Stomach smooth muscle (tissue), 2 donors: Measurements from ENCODE around the gene C10orf143.
"Not testable (repeated sequence)": the region's sequence is repeated elsewhere in the genome, so short reads cannot be mapped to it uniquely, and the experiment has no call there.

ENCODE experiments used
- H3K27ac ChIP-seq: one replicate; pipeline ENCODE4 v1.7.0; 2013; ENCODE audit warnings: mild to moderate bottlenecking, low read length, inconsistent platforms
- H3K27me3 ChIP-seq, 2 donors: one replicate each; pipeline ENCODE4 v1.7.0; 2013; ENCODE audit warnings: low read length in 2 of 2; ENCODE audit not compliant: insufficient read depth in 2 of 2, control insufficient read depth in 1 of 2
- H3K36me3 ChIP-seq, 2 donors: one replicate each; pipeline ENCODE4 v1.7.0; 2013; ENCODE audit warnings: low read length in 2 of 2; ENCODE audit not compliant: control insufficient read depth in 2 of 2, insufficient read depth in 2 of 2
- H3K4me1 ChIP-seq: one replicate; pipeline ENCODE4 v1.7.0; 2013; ENCODE audit warnings: low read length; ENCODE audit not compliant: control insufficient read depth, insufficient read depth
- H3K4me3 ChIP-seq, 2 donors: one replicate each; pipeline ENCODE4 v1.7.0; 2013; ENCODE audit warnings: low read length in 2 of 2
- H3K9ac ChIP-seq, 2 donors: one replicate each; pipeline ENCODE4 v1.7.0; 2013; ENCODE audit warnings: low read length in 2 of 2, mild to moderate bottlenecking in 1 of 2
- H3K9me3 ChIP-seq, 2 donors: one replicate each; pipeline ENCODE4 v1.7.0; 2013; ENCODE audit warnings: low read length in 2 of 2; ENCODE audit not compliant: control insufficient read depth in 2 of 2
- donor health status: healthy.
- donor health status: Pancreatic carcinoma.

C10orf143 gene

GRCh38 chr10:130111113-130111851, 652 bp upstream of the C10orf143 start:
- Histone ChIP-seq H3K36me3 (no peaks in the 10 kb centered on the region), H3K9me3 (no peaks in the 10 kb centered on the region), H3K27me3 (no peaks in the 10 kb centered on the region), H3K27ac (peak overlapping the region; percentile 82), H3K4me1 (peaks cover 29% of the 10 kb centered on the region), H3K4me3 (peak overlapping the region; percentile 91 to 95), H3K9ac (peak overlapping the region; percentile 69 to 84)

DNA sequence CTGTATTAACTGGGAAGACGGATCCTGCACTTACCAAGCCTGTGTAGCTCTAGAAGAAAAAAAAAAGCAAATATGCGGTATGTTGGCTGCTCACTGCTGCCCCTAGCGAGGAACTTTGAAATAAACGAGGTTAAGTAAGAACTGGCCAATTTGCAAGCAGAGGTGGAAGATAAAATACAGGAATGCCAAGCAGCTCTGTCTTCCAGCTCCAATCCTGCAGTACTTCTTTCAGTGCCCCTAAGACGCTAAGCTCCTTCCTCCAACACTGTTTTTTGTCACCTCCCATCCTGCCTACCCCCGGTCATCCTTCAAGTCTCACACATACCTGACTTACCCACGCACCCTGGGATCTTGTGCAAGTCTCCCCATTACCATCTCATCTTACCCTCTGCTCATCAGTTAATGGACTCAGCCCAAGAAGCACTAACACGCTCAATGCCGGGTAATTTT, 809 bp downstream of the C10orf143 start:
- H3K27me3 ChIP-seq, result no peaks in the 10 kb centered on the region
- H3K36me3 ChIP-seq, result no peaks in the 10 kb centered on the region
- H3K4me1 ChIP-seq, result peaks cover 29% of the 10 kb centered on the region
- H3K9ac ChIP-seq, result peak overlapping the region; percentile 69 to 85
- H3K27ac ChIP-seq, result peak overlapping the region; percentile 82
- H3K4me3 ChIP-seq, result peak overlapping the region; percentile 91 to 95
- H3K9me3 ChIP-seq, result no peaks in the 10 kb centered on the region

- no peak overlapping the region for H3K27ac ChIP-seq
- no peaks in the 10 kb centered on the region for H3K9me3 ChIP-seq
- peak overlapping the region in 1 of 2 donors; percentile 69 for H3K9ac ChIP-seq
Observed at GRCh38 chr10:130108934-130109604, 1.6 kb downstream of the C10orf143 start.

DNA sequence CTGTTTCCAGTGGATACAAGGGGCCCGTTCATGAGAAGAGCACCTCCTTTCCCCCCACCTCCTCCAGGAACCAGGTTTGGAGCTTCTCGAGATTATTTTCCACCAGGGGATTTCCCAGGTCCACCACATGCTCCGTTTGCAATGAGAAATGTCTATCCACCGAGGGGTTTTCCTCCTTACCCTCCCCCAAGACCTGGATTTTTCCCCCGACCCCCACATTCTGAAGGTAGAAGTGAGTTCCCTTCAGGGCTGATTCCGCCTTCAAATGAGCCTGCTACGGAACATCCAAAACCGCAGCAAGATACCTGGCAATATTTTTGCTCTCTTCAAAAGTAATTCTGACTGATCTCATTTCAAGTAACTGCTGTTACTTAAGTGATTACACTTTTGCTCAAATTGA, 2.5 kb downstream of the C10orf143 start:
- H3K27ac ChIP-seq, H3K9me3 ChIP-seq: not testable (repeated sequence)

More at GRCh38 chr10:130108934-130109604, 1.6 kb downstream of the C10orf143 start:
- Histone ChIP-seq H3K36me3 (peaks cover under 1 to 1% of the 10 kb centered on the region in 2 donors), H3K4me1 (peaks cover 29% of the 10 kb centered on the region), H3K27me3 (no peaks in the 10 kb centered on the region), H3K4me3 (peak overlapping the region; percentile 91 to 95)

DNA sequence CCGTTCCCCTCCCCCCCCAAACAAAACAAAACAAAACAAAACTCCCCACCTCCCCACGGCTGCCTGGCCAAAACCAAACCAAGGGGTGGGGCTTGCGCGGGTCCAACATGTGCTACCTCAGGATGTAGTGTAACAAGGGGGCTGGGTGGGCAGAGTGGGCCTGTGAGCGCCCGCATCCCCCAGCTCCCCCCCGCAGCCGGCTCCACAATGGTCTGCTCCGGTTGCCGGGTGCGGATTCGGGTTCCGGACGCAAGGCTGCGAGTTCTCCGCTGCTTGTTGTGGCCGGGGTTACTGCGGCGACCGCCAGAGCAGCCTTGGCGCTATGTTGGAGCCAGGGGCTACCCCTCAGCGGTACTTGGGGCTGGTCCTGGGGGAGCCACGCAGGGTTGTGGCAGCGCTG, 4.9 kb downstream of the C10orf143 start:
- H3K27ac ChIP-seq, result no peak overlapping the region
- no peak overlapping the region for H3K4me3 ChIP-seq
- no peaks in the 10 kb centered on the region for H3K27me3 ChIP-seq
- no peaks in the 10 kb centered on the region for H3K9me3 ChIP-seq
- H3K36me3 ChIP-seq, result peaks cover 3 to 5% of the 10 kb centered on the region in 2 donors
- no peak overlapping the region for H3K9ac ChIP-seq
- H3K4me1 ChIP-seq, result peaks cover 15% of the 10 kb centered on the region

More for the DNA sequence above, 2.5 kb downstream of the C10orf143 start:
- not testable (repeated sequence) for H3K4me3 ChIP-seq, H3K9ac ChIP-seq, H3K36me3 ChIP-seq, H3K27me3 ChIP-seq
- H3K4me1 ChIP-seq, result peaks cover 29% of the 10 kb centered on the region

DNA sequence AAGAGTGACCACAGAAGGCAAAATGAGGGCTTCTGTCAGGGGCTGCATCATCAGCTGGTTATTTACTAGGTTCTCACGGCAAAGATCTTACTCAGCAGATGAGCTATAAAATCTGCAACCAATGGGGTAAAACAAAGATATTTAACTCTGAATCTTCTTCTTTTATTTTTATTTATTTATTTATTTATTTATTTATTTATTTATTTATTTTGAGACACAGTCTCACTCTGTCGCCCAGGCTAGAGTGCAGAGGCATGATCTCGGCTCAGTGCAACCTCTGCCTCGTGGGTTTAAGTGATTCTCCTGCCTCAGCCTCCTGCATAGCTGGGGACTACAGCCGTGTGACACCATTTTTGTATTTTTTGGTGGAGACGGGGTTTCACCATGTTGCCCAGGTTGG, 11.3 kb downstream of the C10orf143 start:
- Histone ChIP-seq H3K4me3 (no peak overlapping the region), H3K27ac (no peak overlapping the region), H3K9ac (no peak overlapping the region), H3K27me3 (no peaks in the 10 kb centered on the region), H3K4me1 (no peaks in the 10 kb centered on the region), H3K36me3 (peaks cover 3 to 5% of the 10 kb centered on the region in 2 donors), H3K9me3 (no peaks in the 10 kb centered on the region)

- H3K9ac ChIP-seq, H3K4me3 ChIP-seq: not testable (repeated sequence)
Observed at GRCh38 chr10:130090565-130090964, 20.1 kb downstream of the C10orf143 start.

GRCh38 chr10:130080461-130080814, 30.2 kb downstream of the C10orf143 start:
- Histone ChIP-seq H3K36me3 (peaks cover 5% of the 10 kb centered on the region in 2 donors), H3K27me3 (no peaks in the 10 kb centered on the region), H3K4me1 (no peaks in the 10 kb centered on the region), H3K27ac (no peak overlapping the region), H3K4me3 (no peak overlapping the region), H3K9me3 (no peaks in the 10 kb centered on the region), H3K9ac (no peak overlapping the region)

More at GRCh38 chr10:130090565-130090964, 20.1 kb downstream of the C10orf143 start:
- not testable (repeated sequence) for H3K36me3 ChIP-seq, H3K27ac ChIP-seq, H3K27me3 ChIP-seq, H3K4me1 ChIP-seq, H3K9me3 ChIP-seq

- no peaks in the 10 kb centered on the region for H3K4me1 ChIP-seq
- no peak overlapping the region for H3K27ac ChIP-seq
Observed at GRCh38 chr10:130079614-130080460, 30.8 kb downstream of the C10orf143 start.

DNA sequence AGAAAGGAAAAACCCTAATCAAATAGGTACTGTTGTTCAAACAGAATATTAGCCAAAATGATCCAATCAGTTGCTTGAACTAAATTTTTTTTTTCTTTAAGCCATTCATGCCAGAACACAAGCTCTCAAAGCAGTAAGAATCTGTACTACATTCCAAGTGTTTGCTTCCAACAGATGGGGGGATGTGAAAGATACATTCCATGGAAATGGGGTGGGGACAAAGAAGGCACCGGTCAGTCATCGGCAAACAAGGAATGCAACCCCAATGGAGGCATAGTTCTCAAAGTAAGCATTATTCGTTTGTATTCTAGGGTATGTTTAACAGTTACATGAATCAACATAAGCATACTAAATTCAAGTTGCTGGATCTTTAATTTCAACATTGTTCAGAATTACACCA, 32.5 kb downstream of the C10orf143 start:
- no peak overlapping the region for H3K27ac ChIP-seq
- H3K4me3 ChIP-seq, result no peak overlapping the region
- H3K9ac ChIP-seq, result no peak overlapping the region
- no peaks in the 10 kb centered on the region for H3K4me1 ChIP-seq
- no peaks in the 10 kb centered on the region for H3K27me3 ChIP-seq
- peaks cover 5 to 16% of the 10 kb centered on the region in 2 donors for H3K36me3 ChIP-seq
- H3K9me3 ChIP-seq, result no peaks in the 10 kb centered on the region

More at GRCh38 chr10:130079614-130080460, 30.8 kb downstream of the C10orf143 start:
- no peaks in the 10 kb centered on the region for H3K9me3 ChIP-seq
- H3K9ac ChIP-seq, result no peak overlapping the region
- H3K36me3 ChIP-seq, result peaks cover 5% of the 10 kb centered on the region in 2 donors
- H3K27me3 ChIP-seq, result no peaks in the 10 kb centered on the region
- no peak overlapping the region for H3K4me3 ChIP-seq
